Embryonic facial prominence (tissue), 1 donor: ENCODE data around the gene AP1S1.
A peak's percentile ranks its signal among the peaks of the same experiment; 100 is the strongest.
"Not testable (repeated sequence)": the region's sequence is repeated elsewhere in the genome, so short reads cannot be mapped to it uniquely, and the experiment has no call there.

ENCODE experiments used
- DNase-seq: peaks from one replicate; pipeline ENCODE4 v3.0.0-alpha.2; 2016; ENCODE audit errors: extremely low spot score

The AP1S1 gene

GRCh38 chr7:101170617-101171441 is 16.6 kb downstream of the AP1S1 start:
- DNase-seq: no peak

- no peak for DNase-seq
These were observed 17.2 kb downstream of the AP1S1 start for GRCh38 chr7:101171442-101171837.

GRCh38 chr7:101172005-101172853 is 18.0 kb downstream of the AP1S1 start:
- DNase-seq: no peak

GRCh38 chr7:101172854-101173751 is 18.8 kb downstream of the AP1S1 start:
- no peak for DNase-seq

- peak; percentile 5 for DNase-seq
These were observed 19.5 kb downstream of the AP1S1 start for GRCh38 chr7:101173752-101174244.

GRCh38 chr7:101174322-101174854 is 20.1 kb downstream of the AP1S1 start:
- DNase-seq: peak; percentile 1

GRCh38 chr7:101175664-101176063 is 21.4 kb downstream of the AP1S1 start:
- no peak for DNase-seq

GRCh38 chr7:101177644-101178043 is 23.4 kb downstream of the AP1S1 start:
- no peak for DNase-seq

GRCh38 chr7:101179117-101179516 is 24.8 kb downstream of the AP1S1 start:
- no peak for DNase-seq

- no peak for DNase-seq
These were observed 25.4 kb downstream of the AP1S1 start for GRCh38 chr7:101179713-101180112.

- no peak for DNase-seq
These were observed 26.0 kb downstream of the AP1S1 start, which contains the start of gene NAT16 for GRCh38 chr7:101180130-101180755. TSS of gene NAT16 (minus strand) at chr7:101180293. CDS start at chr7:101174807, 5,486 bp downstream.

- no peak for DNase-seq
These were observed 31.1 kb downstream of the AP1S1 start for GRCh38 chr7:101185258-101185839.

GRCh38 chr7:101186194-101186593 is 31.9 kb downstream of the AP1S1 start:
- DNase-seq: no peak

GRCh38 chr7:101186844-101187428 is 32.7 kb downstream of the AP1S1 start:
- DNase-seq: no peak

- no peak for DNase-seq
These were observed 34.8 kb downstream of the AP1S1 start for GRCh38 chr7:101189109-101189508.

GRCh38 chr7:101195884-101196283 is 41.6 kb downstream of the AP1S1 start:
- no peak for DNase-seq

GRCh38 chr7:101197991-101198390 is 43.7 kb downstream of the AP1S1 start:
- DNase-seq: no peak

- no peak for DNase-seq
These were observed 44.2 kb downstream of the AP1S1 start for GRCh38 chr7:101198476-101198875.

- DNase-seq: not testable (repeated sequence)
These were observed 45.2 kb downstream of the AP1S1 start for GRCh38 chr7:101199522-101199921.

GRCh38 chr7:101200504-101200861 is 46.2 kb downstream of the AP1S1 start:
- DNase-seq: no peak
